Measurements from ENCODE around the gene PLEKHO1. TPM values are rescaled to one million over a fixed set of nuclear protein-coding genes. Genes with fewer than 3 reads are reported as not detected.
"Not testable (repeated sequence)": the region's sequence is repeated elsewhere in the genome, so short reads cannot be mapped to it uniquely, and the experiment has no call there.

PLEKHO1 gene
- total RNA-seq, 1 experiment from 2014 or later: 2.1 TPM

GRCh38 chr1:150141452-150141851 lies 8.3 kb upstream of the PLEKHO1 start:
- H3K9me3 Mint-ChIP-seq (ENCODE audit: unreplicated experiment): no peaks in the 10 kb centered on the region
- H3K27me3 ChIP-seq (replicated peaks; ENCODE audit: control insufficient read depth, insufficient read depth, low read length): no peaks in the 10 kb centered on the region
- DNase-seq: no peak
- no peak overlapping the region for H3K4me3 Mint-ChIP-seq (ENCODE audit: unreplicated experiment)
- ChIA-PET POLR2A (no interaction called here), CTCF (no interaction called here)
- no peak overlapping the region for H3K27ac Mint-ChIP-seq (ENCODE audit: unreplicated experiment)
- no peaks in the 10 kb centered on the region for H3K36me3 Mint-ChIP-seq (ENCODE audit: insufficient read depth, unreplicated experiment)
- TF ChIP-seq CTCF (IDR thresholded peaks at IDR 0.05; ENCODE audit: insufficient read depth in 1 of 2, low read depth in 1 of 2, low read length in 1 of 2, severe bottlenecking in 1 of 2, unreplicated experiment in 1 of 2): no peak
- H3K4me1 ChIP-seq: no peaks in the 10 kb centered on the region
- no peak overlapping the region for H3K4me3 ChIP-seq (ENCODE audit: low read depth, low read length)
- H3K36me3 ChIP-seq (ENCODE audit: control insufficient read depth, insufficient read depth, low read length): no peaks in the 10 kb centered on the region
- H3K9me3 ChIP-seq: no peaks in the 10 kb centered on the region
- no peaks in the 10 kb centered on the region for H3K4me1 Mint-ChIP-seq (ENCODE audit: low read depth, unreplicated experiment)
- intact Hi-C loops (cut with micrococcal nuclease; ENCODE audit: unreplicated experiment): no loop called here
- H3K27me3 Mint-ChIP-seq (ENCODE audit: insufficient read depth, unreplicated experiment): no peaks in the 10 kb centered on the region
- BruUV-seq (replicated peaks): no TSS peak

GRCh38 chr1:150142083-150142482 lies 7.6 kb upstream of the PLEKHO1 start:
- Mint-ChIP-seq H3K4me3 (ENCODE audit: unreplicated experiment) (no peak overlapping the region), H3K4me1 (ENCODE audit: low read depth, unreplicated experiment) (no peaks in the 10 kb centered on the region), H3K27ac (ENCODE audit: unreplicated experiment) (no peak overlapping the region), H3K36me3 (ENCODE audit: insufficient read depth, unreplicated experiment) (no peaks in the 10 kb centered on the region), H3K9me3 (ENCODE audit: unreplicated experiment) (no peaks in the 10 kb centered on the region), H3K27me3 (ENCODE audit: insufficient read depth, unreplicated experiment) (no peaks in the 10 kb centered on the region)
- H3K9me3 ChIP-seq: no peaks in the 10 kb centered on the region
- H3K36me3 ChIP-seq (ENCODE audit: control insufficient read depth, insufficient read depth, low read length): no peaks in the 10 kb centered on the region
- CTCF ChIA-PET: no interaction called here
- H3K4me1 ChIP-seq: no peaks in the 10 kb centered on the region
- no peak for DNase-seq
- TF ChIP-seq CTCF (IDR thresholded peaks at IDR 0.05; ENCODE audit: insufficient read depth in 1 of 2, low read depth in 1 of 2, low read length in 1 of 2, severe bottlenecking in 1 of 2, unreplicated experiment in 1 of 2): no peak
- BruUV-seq (replicated peaks): no TSS peak
- POLR2A ChIA-PET: no interaction called here
- no peak overlapping the region for H3K4me3 ChIP-seq (ENCODE audit: low read depth, low read length)
- intact Hi-C loops (cut with micrococcal nuclease; ENCODE audit: unreplicated experiment): no loop called here
- H3K27me3 ChIP-seq (replicated peaks; ENCODE audit: control insufficient read depth, insufficient read depth, low read length): no peaks in the 10 kb centered on the region

GRCh38 chr1:150144606-150145005 lies 5.1 kb upstream of the PLEKHO1 start:
- no peaks in the 10 kb centered on the region for H3K36me3 Mint-ChIP-seq (ENCODE audit: insufficient read depth, unreplicated experiment)
- no peaks in the 10 kb centered on the region for H3K27me3 ChIP-seq (replicated peaks; ENCODE audit: control insufficient read depth, insufficient read depth, low read length)
- ChIA-PET POLR2A (no interaction called here), CTCF (no interaction called here)
- no peak overlapping the region for H3K27ac Mint-ChIP-seq (ENCODE audit: unreplicated experiment)
- no peak for DNase-seq
- H3K4me1 Mint-ChIP-seq (ENCODE audit: low read depth, unreplicated experiment): no peaks in the 10 kb centered on the region
- H3K9me3 ChIP-seq: no peaks in the 10 kb centered on the region
- H3K4me1 ChIP-seq: no peaks in the 10 kb centered on the region
- intact Hi-C loops (cut with micrococcal nuclease; ENCODE audit: unreplicated experiment): no loop called here
- no peaks in the 10 kb centered on the region for H3K36me3 ChIP-seq (ENCODE audit: control insufficient read depth, insufficient read depth, low read length)
- H3K4me3 Mint-ChIP-seq (ENCODE audit: unreplicated experiment): no peak overlapping the region
- no TSS peak for BruUV-seq (replicated peaks)
- no peaks in the 10 kb centered on the region for H3K27me3 Mint-ChIP-seq (ENCODE audit: insufficient read depth, unreplicated experiment)
- H3K9me3 Mint-ChIP-seq (ENCODE audit: unreplicated experiment): no peaks in the 10 kb centered on the region
- H3K4me3 ChIP-seq (ENCODE audit: low read depth, low read length): no peak overlapping the region
- no peak for TF ChIP-seq CTCF (IDR thresholded peaks at IDR 0.05; ENCODE audit: insufficient read depth in 1 of 2, low read depth in 1 of 2, low read length in 1 of 2, severe bottlenecking in 1 of 2, unreplicated experiment in 1 of 2)

- H3K36me3 Mint-ChIP-seq (ENCODE audit: insufficient read depth, unreplicated experiment); H3K4me3 ChIP-seq (ENCODE audit: low read depth, low read length); BruUV-seq (replicated peaks); H3K9me3 Mint-ChIP-seq (ENCODE audit: unreplicated experiment); H3K4me1 ChIP-seq; H3K27me3 Mint-ChIP-seq (ENCODE audit: insufficient read depth, unreplicated experiment); H3K27me3 ChIP-seq (replicated peaks; ENCODE audit: control insufficient read depth, insufficient read depth, low read length); H3K4me3 Mint-ChIP-seq (ENCODE audit: unreplicated experiment); H3K4me1 Mint-ChIP-seq (ENCODE audit: low read depth, unreplicated experiment); CTCF ChIA-PET; POLR2A ChIA-PET; DNase-seq; H3K36me3 ChIP-seq (ENCODE audit: control insufficient read depth, insufficient read depth, low read length); intact Hi-C loops (cut with micrococcal nuclease; ENCODE audit: unreplicated experiment); H3K27ac Mint-ChIP-seq (ENCODE audit: unreplicated experiment); H3K9me3 ChIP-seq: not testable (repeated sequence)
These were observed 3.7 kb upstream of the PLEKHO1 start for GRCh38 chr1:150146016-150146415.

All from Caco-2 (cell line).